SK-N-SH (cell line): ENCODE results near the gene OSBPL2.

Experiments
- CTCF ChIP-seq: fragments of 200-600 bp; sonication (generic); IDR thresholded peaks from 2 replicates; pipeline ENCODE4 v1.6.1; 2017; ENCODE audit warnings: antibody characterized with exemption, mild to moderate bottlenecking, moderate library complexity
- ELF1 ChIP-seq: IDR thresholded peaks from 2 replicates; pipeline ENCODE4 v1.4.0; 2012
- GABPA ChIP-seq: IDR thresholded peaks from 2 replicates; pipeline ENCODE4 v1.4.0; 2012; ENCODE audit warnings: low read depth, mild to moderate bottlenecking
- MXI1 ChIP-seq: IDR thresholded peaks from 2 replicates; pipeline ENCODE4 v1.6.1; 2012; ENCODE audit warnings: mild to moderate bottlenecking, low read depth, low read length, improper control_type of control experiment
- POLR2AphosphoS5 ChIP-seq: IDR thresholded peaks from 2 replicates; pipeline ENCODE4 v1.6.1; 2012; ENCODE audit warnings: low read depth, low read length
- REST ChIP-seq: IDR thresholded peaks from 2 replicates; pipeline ENCODE4 v1.6.1; 2012; ENCODE audit warnings: mild to moderate bottlenecking, low read depth, low read length, moderate library complexity
- SMC3 ChIP-seq: IDR thresholded peaks from 2 replicates; pipeline ENCODE4 v1.6.1; 2012; ENCODE audit warnings: low read depth, low read length, improper control_type of control experiment
- USF2 ChIP-seq: fragments of 150-350 bp; IDR thresholded peaks from 2 replicates; pipeline ENCODE4 v1.6.1; 2017; ENCODE audit warnings: antibody characterized with exemption, low read length, low read depth, borderline replicate concordance

GRCh38 chr20:62241506-62241905 lies 3.2 kb downstream of the OSBPL2 start:
- TF ChIP-seq CTCF (no peak), SMC3 (no peak), ELF1 (no peak), POLR2AphosphoS5 (no peak), MXI1 (no peak), GABPA (no peak), USF2 (no peak), REST (no peak)
